HG03108 (cell line): ENCODE data around the gene SFPQ.
"Not testable (repeated sequence)": the region's sequence is repeated elsewhere in the genome, so short reads cannot be mapped to it uniquely, and the experiment has no call there.

Experiments used
- ATAC-seq: cut with Tn5 transposase; IDR thresholded peaks from one replicate; pipeline ENCODE4 v1.9.1; 2021; ENCODE audit warnings: moderate library complexity; ENCODE audit not compliant: unreplicated experiment

SFPQ gene

DNA sequence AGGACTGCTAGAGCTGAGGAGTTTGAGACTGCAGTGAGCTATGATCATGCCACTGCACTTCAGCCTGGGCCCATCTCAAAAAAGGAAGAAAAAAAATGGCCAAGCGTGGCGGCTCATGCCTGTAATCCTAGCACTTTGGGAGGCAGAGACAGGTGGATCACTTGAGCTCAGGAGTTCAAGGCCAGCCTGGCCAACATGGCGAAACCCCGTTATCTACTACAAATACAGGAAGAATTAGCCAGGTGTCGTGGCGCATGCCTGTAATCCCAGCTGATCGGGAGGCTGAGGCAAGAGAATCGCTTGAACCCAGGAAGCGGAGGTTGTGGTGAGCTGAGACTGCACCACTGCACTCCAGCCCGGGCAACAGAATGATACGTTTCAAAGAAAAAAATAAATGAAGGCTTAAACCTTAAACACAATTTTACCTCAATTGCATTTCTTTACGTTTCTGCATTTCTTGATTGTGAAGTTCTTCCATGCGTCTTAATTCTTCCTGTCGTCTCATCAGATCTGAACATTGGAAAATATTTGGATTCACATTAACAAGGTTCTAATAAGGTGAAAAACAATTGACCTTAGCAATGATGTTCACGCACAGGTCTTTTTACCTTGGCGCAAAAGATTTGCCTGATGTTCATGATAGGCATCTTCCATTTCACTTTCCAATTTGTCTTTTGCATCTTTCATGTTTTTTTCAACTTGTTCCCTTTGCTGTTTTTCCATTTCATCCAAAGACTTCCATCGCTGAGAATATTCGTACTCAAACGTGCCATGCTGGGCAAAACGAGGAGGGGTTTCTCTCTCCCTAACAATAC, 4.2 kb downstream of the SFPQ start:
- ATAC-seq, result no peak

DNA sequence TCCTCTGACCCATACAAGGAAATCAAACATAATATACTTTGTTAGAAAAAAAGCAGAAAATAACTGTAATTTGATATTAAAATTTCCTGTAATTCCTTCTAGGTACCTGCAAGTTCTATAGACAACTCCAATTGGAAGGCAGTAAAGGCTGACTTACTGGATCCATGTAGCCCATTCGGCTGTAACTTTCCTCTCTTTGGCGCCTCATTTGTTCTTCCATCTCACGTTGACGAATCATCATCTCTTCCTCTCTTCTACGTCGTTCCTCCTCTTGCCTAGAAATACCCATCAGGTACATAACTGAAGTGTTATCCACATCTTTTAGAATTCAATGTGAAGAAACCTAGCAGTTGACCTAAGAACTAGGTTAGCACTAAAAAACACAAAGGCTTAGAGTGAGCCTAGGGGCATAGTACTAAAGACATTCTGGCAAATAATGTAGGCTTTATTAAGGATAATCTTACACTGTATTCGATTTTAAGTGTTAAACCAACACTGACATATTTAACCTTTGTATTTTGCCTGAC, 5.1 kb downstream of the SFPQ start:
- ATAC-seq, result no peak

DNA sequence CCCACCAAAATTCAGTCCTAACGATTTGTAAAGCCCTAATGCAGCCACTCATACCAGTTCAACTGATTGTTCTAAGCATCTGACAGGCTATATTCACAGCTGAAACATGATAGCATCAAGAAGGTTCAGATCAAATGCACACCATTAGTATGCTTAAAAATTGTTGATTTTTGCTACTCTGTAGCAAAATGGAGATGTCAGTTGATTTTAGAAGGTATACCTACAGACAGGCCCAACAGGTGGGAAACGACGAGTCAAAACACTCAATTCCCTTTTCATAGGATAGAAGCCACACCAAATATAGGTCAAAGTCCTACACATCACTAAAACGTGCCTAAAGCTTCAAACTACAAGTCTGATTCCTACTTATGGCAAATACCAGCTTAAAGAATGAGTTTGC, 6.7 kb downstream of the SFPQ start:
- no peak for ATAC-seq

DNA sequence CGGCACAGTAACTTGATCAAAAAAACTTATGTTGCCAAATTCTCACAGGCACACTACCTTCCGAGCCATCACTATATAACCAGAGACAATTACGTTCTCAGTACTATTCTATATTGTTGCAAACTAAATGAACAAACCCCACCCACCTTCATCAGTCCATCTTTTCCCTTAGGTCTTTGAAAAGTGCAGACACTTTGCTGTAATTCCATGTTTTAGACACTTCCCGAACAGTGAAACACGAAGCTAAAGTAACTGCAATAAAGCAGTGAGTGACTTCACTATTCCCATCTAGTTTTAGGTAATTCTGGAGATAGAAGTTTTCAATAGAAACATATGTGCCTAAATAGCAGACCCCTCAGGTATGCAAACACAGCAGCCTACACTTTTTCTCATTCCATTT, 7.7 kb downstream of the SFPQ start:
- no peak for ATAC-seq

DNA sequence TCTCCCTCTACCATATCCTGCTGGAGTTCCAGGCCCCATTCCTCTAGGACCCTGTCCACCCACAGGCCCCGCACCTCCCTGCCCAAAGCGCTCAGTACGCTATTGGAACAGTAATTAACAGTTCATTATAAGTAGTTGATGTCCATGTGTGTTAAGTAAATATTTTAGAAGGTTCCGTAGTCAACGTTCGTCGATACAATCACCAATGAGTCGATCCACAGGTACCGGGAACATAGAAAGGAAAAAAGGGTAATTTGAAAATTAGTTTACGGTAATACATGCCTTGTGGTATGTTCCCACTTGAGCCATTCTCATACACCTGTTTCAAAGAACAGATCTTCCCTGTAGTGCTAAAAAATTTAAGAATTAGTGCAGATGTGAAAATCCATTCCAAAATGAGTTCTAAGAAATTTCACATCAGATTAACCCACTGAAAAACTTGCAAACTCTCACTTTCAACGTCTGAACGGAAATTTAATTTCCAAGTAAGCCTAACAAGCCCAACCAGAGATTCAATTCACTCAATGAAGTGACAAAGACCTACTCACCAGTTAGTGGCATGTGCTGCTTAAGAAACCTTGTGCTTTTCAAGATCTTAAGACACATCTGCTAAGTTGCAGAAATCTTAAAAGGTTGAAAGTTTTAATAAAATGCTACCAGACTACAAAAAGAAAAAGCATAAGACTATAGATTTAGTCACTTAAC, 8.3 kb downstream of the SFPQ start:
- ATAC-seq, result no peak

DNA sequence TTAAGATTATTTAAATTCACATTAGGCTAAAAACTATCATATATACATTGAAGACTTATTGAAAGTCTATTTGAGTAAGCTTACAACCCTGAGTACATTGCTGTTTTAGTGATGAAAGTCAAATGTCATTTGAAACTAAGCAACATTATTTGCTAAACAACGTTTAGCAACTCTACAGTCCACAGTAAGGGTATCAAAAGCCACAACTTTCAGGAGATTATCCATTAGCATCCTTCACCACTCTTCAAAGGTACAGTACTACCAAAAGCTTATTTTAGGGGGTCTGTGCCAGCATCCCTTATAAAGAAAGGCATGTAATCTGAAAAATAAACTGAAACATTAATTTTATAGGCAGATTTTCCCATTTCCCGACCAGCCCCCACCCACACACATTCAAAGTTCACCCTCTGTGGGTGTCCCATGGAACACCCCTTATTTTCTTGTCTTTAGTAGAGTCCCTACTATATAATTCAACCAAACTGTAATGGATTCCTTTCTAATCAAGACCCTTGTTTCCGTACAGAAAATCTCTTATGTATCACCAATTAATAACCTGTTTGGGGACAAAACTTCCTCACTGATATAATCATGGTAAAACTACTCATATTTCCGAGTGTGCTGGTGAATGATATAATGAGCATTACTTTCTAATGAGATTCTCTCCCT, 11.0 kb downstream of the SFPQ start:
- no peak for ATAC-seq

DNA sequence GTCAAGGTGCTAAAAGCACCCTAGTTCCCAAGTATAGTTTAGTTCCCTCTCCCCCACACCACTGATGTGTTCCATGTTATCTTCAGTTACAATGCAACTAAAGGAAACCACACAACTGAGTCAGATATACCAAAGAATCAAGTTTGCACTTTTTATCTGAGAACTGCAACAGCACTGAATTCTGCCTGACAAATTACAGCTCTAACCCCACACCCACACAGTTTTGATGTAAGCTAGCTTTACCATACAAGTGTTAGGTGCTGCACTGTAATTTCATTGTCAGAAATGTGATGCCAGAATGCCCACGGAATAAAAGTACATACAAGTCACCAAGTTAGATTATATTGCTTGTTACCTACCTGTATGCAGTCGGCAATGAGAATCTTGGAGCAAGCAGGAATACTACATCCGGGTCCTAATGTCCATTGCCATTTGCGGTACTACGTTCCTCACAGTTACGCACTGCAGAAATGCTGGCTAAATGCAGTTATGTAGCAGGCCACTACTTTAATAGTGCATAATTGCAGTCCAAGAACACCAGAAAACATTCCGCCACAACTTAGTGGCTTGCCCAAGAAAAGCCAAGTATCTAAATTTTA, 12.1 kb downstream of the SFPQ start:
- no peak for ATAC-seq

DNA sequence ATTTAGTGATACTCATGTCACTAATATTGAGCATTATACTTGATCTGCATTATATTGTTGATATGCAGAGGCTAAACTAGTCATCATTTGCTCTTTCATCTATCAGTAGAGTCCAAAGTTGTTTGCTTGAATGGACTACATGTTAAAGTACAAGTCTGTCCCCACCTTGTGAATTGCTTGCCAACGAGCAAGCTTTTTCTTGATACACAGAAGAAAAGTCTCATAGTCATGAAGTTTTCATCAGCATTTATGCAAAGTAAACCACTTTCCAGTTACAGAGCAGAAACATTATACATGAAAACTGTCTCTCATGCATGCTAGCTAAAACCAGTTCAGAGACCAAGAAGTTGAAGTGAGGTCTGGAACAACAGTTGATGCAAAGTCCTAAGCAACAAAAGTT, 13.0 kb downstream of the SFPQ start:
- ATAC-seq, result no peak

DNA sequence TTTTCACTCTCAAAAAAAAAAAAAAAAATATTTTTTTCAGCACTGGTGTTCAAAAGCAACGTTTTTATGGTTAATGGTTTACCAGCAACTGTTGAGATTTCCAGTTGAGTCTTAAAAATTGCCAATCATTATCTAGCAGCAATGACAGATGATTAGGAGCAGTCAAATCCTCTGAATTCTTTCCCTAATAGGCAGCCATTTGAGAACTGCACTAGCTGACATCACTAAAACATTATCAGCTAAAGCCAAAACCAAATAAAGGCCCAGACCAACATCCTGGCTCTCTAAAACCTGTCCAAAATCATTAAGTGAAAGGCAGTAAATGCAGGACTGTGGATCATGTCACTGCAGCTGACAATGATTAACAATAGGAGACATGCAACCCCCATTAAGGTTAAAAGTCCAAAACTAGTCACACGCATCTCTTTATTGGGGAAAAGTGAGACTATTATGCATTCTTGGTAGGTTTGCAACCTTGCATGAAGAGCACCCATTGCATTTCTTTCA, 14.0 kb downstream of the SFPQ start:
- no peak for ATAC-seq

DNA sequence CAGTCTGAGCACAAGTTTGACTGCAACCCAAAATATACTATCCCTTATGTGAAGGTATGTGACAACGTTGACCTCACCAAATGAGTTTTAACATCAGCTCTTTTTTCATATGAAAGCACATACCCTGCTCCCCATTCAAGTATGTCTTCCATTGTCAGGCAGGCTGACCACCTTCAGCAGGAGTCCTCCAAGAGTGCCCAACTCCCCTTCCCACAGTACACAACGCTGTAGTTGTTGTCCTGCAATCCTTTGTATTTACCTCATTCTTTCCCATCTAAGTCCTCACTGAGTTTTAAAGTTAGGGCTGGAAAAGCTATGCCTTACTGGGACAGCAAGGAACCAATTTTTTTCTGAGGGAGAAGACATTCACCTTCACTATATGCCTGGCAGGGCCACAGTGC, 14.7 kb downstream of the SFPQ start:
- ATAC-seq, result no peak

DNA sequence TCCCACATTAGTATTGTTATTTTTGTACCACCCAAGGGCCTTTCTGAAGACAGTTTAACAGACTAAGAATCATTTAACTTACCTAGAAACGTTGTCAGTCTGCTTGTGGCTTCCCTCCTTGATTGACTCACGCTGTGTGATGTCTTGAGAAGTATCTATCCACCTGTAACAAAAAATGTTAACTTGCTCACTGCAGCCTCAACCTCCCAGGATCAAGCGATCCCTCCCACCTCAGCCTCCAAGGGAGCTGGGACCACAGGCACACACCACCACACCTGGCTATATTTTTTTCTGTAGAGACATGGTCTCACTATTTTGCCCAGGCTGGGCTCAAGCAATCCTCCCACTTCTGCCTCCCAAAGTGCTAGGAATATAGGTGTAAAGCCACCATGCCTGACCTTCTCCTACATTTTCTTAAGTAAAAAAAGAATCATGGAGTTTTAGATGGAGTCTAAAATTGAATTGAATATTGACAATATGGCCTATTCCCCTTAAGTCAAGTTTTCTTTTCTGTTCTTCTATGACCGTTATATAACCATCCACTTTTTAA, 15.6 kb downstream of the SFPQ start:
- no peak for ATAC-seq

DNA sequence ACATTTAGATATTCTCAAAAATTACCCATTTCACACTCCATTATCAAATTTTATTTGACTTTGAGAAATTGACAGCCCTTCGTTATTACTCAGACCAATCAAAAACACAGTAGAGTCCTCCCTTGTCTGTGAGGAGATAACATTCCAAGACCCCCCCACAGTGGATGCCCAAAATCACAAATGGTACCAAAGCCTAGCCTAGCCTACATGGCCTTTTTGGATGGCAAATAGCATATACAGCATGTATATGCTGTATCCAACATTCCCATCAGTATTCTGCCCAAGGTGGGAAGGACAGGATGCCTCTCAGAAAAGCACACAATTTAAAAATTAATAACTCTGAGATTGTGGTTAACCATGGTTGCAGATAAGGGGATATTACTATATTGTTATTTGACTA, 17.3 kb downstream of the SFPQ start:
- no peak for ATAC-seq

DNA sequence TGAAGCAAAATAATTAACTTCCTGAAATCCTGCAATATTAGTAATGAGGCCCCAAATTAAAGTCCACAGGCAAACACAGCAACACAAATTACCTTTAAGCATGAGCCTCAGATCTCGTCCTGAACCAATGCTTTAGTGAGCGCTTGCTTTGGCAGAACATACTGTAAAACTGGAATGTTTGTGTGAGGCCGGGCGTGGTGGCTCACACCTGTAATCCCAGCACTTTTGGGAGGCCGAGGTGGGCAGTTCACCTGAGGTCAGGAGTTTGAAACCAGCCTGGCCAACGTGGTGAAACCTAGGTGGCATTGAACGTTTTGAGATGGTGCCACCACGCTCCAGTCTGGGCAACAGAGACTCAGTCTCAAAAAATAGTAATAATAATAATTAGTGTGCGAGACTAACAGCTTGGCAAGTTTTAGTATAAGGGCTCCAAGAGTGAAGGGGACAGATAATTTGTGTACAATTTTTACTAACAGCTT, 17.8 kb downstream of the SFPQ start:
- ATAC-seq, result no peak

DNA sequence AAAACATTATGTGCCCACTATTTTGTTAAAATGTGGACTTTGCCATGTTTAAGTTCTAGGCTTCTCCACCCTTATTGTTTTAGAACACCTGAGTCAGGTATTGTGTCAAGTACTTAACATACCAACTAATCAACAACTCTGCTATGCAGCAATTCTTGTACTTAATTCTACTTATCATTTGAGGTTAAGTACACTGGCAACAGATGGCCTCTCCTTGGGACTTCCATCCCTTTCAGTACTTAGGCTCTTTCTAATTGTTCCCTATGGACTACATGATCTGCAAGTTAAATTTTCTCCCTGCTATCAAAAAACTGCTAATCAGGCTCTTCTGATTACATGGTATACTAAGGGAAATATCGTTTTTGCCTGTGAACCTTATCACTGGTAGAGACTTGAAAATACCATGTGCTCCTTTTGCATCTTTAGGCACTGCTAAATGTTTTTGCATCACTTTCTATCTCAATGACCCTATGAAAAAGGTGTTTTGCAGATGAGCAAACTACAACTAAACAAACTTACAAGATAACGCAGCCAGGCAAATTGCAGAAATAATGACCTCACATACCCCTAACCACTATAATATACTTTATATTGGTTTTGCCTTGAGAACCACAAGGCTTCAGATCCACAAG, 18.9 kb downstream of the SFPQ start:
- ATAC-seq, result no peak

DNA sequence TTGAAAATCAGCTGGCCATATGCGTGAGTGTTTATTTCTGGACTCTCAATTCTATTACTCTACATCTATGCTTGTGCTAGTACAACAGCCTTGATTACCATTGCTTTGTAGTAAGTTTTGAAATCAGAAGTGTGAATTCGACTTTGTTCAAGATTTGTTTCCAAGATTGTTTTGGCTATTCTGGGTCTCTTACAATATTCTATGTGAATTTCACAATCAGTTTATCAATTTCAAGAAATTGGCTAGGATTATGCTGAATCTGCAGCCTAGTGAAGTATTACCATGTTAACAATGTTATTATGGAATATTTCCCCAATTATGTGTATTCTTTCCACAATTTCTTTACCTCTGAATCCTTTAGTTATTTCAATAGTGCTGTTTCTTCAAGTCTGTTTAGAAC, 19.5 kb downstream of the SFPQ start:
- ATAC-seq, result no peak

DNA sequence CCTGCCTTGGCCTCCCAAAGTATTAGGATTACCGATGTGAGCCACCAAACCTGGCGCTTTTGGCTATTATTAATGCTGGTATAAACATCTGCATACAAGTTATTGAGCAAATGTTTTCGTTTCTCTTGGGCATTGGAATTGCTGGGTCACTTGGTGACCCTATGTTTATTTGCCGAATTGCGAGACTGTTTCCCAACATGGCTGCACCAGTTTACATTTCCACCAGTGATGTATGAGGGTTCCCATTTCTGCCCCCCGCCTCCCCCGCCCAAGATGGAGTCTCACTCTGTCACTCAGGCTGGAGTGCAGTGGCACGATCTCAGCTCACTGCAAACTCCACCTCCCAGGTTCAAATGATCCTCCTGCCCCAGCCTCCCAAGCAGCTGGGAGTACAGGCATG, 20.9 kb downstream of the SFPQ start:
- ATAC-seq, result no peak

DNA sequence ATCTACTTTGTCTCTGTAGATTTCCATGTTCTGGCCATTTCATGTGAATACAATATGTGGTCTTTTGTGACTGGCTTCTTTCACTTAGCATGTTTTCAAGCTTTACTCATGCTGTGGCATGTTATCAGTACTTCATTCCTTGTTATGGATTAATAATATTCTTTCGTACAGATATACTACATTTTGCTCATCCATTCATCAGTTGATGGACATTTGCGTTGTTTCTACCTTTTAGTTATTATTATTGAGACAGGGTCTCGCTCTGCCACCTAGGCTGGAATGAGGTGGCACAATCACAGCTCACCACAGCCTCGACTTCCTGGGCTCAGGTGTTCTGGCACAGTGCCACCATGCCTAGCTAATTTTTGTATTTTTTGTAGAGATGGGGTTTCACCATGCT, 21.4 kb downstream of the SFPQ start:
- ATAC-seq, result no peak

DNA sequence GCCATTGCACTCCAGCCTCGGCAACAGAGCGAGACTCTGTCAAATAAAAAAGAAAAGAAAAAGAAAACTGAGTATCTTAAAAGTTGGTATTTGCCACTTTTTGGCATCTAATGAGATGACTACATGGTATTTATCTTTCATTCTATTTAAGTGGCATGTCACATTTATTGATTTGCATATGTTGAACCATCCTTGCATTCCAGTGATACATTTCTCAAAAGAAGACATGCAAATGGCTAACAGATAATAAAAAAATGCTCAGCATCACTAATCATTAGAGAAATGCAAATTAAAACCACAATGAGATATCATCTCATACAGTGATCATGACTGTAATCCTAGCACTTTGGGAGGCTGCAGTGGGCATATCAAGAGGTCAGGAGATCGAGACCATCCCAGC, 28.1 kb downstream of the SFPQ start:
- no peak for ATAC-seq

DNA sequence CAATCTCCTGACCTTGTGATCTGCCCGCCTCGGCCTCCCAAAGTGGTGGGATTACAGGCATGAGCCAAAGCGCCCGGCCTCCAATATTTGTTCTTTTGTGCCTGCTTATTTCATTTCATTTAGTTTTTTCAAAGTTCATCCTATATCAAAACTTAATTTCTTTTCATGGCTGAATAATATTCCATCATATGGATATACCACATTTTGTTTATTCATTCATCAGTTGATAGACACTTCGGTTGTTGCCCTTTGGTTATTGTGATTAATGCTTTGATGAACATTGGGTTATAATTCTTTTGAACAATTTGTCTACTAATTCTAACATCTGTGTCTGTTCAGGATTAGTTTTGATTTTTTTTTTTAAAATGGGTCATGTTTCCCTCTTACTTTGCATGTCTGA, 41.7 kb downstream of the SFPQ start:
- ATAC-seq, result no peak

DNA sequence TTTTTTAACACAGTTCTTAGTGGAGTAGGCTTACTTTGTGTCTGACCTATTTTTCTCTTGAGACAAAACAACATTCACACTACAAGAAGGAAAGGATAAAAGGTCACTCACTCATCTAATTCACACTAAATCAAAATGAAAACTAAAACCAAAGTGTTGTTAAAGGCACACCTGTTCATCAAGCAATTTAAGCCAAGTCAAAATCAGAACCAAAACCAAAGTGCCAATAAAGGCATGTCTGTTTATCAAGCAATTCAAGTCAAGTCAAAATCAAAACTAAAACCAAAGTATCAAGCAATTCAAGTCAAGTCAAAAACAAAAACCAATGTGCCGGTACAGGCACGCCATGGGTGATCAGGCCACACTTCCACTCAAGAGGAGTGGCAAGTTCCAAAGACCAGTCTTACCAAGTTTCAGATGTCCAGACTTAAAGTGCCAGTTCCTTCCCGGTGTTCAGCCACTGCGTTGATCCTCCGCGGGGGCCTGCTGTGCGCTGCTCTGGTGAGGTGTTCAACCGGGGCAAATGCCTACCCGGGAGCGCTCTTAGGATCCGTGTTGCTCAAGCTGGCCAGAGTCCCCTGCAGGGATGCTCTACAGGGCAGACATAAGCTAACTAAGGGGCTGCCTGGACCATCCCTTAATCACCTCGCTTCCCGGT, 46.9 kb downstream of the SFPQ start:
- not testable (repeated sequence) for ATAC-seq
